ENCODE results near the gene TSHB. TPM values are rescaled to one million over a fixed set of nuclear protein-coding genes. Genes with fewer than 3 reads are reported as not detected.

Gene TSHB
- total and polyA plus RNA-seq, 2 donors (not counting 1 experiment from before 2014, with no cell fraction given): not detected

- no peak overlapping the region for H3K27ac ChIP-seq (ENCODE audit: insufficient read depth, low read length)
- no peak overlapping the region for H3K4me2 ChIP-seq (ENCODE audit: extremely low read depth, insufficient read depth, low read length)
- H4K20me1 ChIP-seq (ENCODE audit: control insufficient read depth, extremely low read depth, insufficient read depth, low read length): no peaks in the 10 kb centered on the region
- no peak for DNase-seq (ENCODE audit: low read depth in 2 of 2)
- H3K9me3 ChIP-seq (ENCODE audit: control insufficient read depth, insufficient read depth, low read depth, low read length): no peaks in the 10 kb centered on the region
- no peaks in the 10 kb centered on the region for H3K36me3 ChIP-seq (ENCODE audit: control insufficient read depth, insufficient read depth, low read length)
- no peak overlapping the region for H3K4me3 ChIP-seq (replicated peaks in 1 of 4; ENCODE audit: control extremely low read depth in 1 of 4, insufficient read depth in 1 of 4, low read depth in 3 of 4, low read length in 4 of 4)
- H3K9ac ChIP-seq (ENCODE audit: insufficient read depth, low read length): no peak overlapping the region
- no peak for TF ChIP-seq CTCF (conservative IDR thresholded peaks at IDR 0.05 in 1 of 2, IDR thresholded peaks at IDR 0.05 in 1 of 2; ENCODE audit: low read depth in 1 of 2, low read length in 2 of 2)
- TF ChIP-seq EZH2 (IDR thresholded peaks at IDR 0.05; ENCODE audit: low read length, missing control alignments): no peak
- no peaks in the 10 kb centered on the region for H3K79me2 ChIP-seq (ENCODE audit: control insufficient read depth, insufficient read depth, low read length)
- H2AFZ ChIP-seq (ENCODE audit: low read length): no peak overlapping the region
- H3K4me1 ChIP-seq (ENCODE audit: control insufficient read depth, extremely low read depth, insufficient read depth, low read length): no peaks in the 10 kb centered on the region
- H3K27me3 ChIP-seq (ENCODE audit: control insufficient read depth, insufficient read depth, low read length): no peaks in the 10 kb centered on the region
Measured at GRCh38 chr1:114988095-114988494, 41.5 kb upstream of the TSHB start.

- H3K79me2 ChIP-seq (ENCODE audit: control insufficient read depth, insufficient read depth, low read length): no peaks in the 10 kb centered on the region
- no peaks in the 10 kb centered on the region for H4K20me1 ChIP-seq (ENCODE audit: control insufficient read depth, extremely low read depth, insufficient read depth, low read length)
- no peaks in the 10 kb centered on the region for H3K4me1 ChIP-seq (ENCODE audit: control insufficient read depth, extremely low read depth, insufficient read depth, low read length)
- no peak overlapping the region for H3K27ac ChIP-seq (ENCODE audit: insufficient read depth, low read length)
- no peaks in the 10 kb centered on the region for H3K36me3 ChIP-seq (ENCODE audit: control insufficient read depth, insufficient read depth, low read length)
- no peak overlapping the region for H2AFZ ChIP-seq (ENCODE audit: low read length)
- no peak for TF ChIP-seq EZH2 (IDR thresholded peaks at IDR 0.05; ENCODE audit: low read length, missing control alignments)
- TF ChIP-seq CTCF (conservative IDR thresholded peaks at IDR 0.05 in 1 of 2, IDR thresholded peaks at IDR 0.05 in 1 of 2; ENCODE audit: low read depth in 1 of 2, low read length in 2 of 2): no peak
- H3K9me3 ChIP-seq (ENCODE audit: control insufficient read depth, insufficient read depth, low read depth, low read length): no peaks in the 10 kb centered on the region
- H3K4me2 ChIP-seq (ENCODE audit: extremely low read depth, insufficient read depth, low read length): no peak overlapping the region
- H3K4me3 ChIP-seq (replicated peaks in 1 of 4; ENCODE audit: control extremely low read depth in 1 of 4, insufficient read depth in 1 of 4, low read depth in 3 of 4, low read length in 4 of 4): no peak overlapping the region
- no peak overlapping the region for H3K9ac ChIP-seq (ENCODE audit: insufficient read depth, low read length)
- no peak for DNase-seq (ENCODE audit: low read depth in 2 of 2)
- H3K27me3 ChIP-seq (ENCODE audit: control insufficient read depth, insufficient read depth, low read length): no peaks in the 10 kb centered on the region
Measured at GRCh38 chr1:114997510-114998289, 31.9 kb upstream of the TSHB start.

- Histone ChIP-seq H4K20me1 (ENCODE audit: control insufficient read depth, extremely low read depth, insufficient read depth, low read length) (no peaks in the 10 kb centered on the region), H3K4me1 (ENCODE audit: control insufficient read depth, extremely low read depth, insufficient read depth, low read length) (no peaks in the 10 kb centered on the region), H3K36me3 (ENCODE audit: control insufficient read depth, insufficient read depth, low read length) (no peaks in the 10 kb centered on the region), H3K9me3 (ENCODE audit: control insufficient read depth, insufficient read depth, low read depth, low read length) (no peaks in the 10 kb centered on the region), H3K4me3 (replicated peaks in 1 of 4; ENCODE audit: control extremely low read depth in 1 of 4, insufficient read depth in 1 of 4, low read depth in 3 of 4, low read length in 4 of 4) (no peak overlapping the region), H2AFZ (ENCODE audit: low read length) (no peak overlapping the region), H3K79me2 (ENCODE audit: control insufficient read depth, insufficient read depth, low read length) (no peaks in the 10 kb centered on the region), H3K4me2 (ENCODE audit: extremely low read depth, insufficient read depth, low read length) (no peak overlapping the region), H3K27ac (ENCODE audit: insufficient read depth, low read length) (no peak overlapping the region), H3K27me3 (ENCODE audit: control insufficient read depth, insufficient read depth, low read length) (no peaks in the 10 kb centered on the region), H3K9ac (ENCODE audit: insufficient read depth, low read length) (no peak overlapping the region)
- TF ChIP-seq CTCF (conservative IDR thresholded peaks at IDR 0.05 in 1 of 2, IDR thresholded peaks at IDR 0.05 in 1 of 2; ENCODE audit: low read depth in 1 of 2, low read length in 2 of 2): no peak
- no peak for TF ChIP-seq EZH2 (IDR thresholded peaks at IDR 0.05; ENCODE audit: low read length, missing control alignments)
- DNase-seq (ENCODE audit: low read depth in 2 of 2): no peak
Measured at GRCh38 chr1:115006191-115006590, 23.4 kb upstream of the TSHB start.
